SU-DHL-6 (cell line): ENCODE measurements around the gene CCDC63.

Source experiments
- EZH2phosphoT487 ChIP-seq: fragments of 200-600 bp; sonication (generic), shearing (Covaris generic); conservative IDR thresholded peaks from 2 replicates; pipeline ENCODE4 v1.6.1; 2018; ENCODE audit warnings: mild to moderate bottlenecking, antibody characterized with exemption, low read length, moderate library complexity, mixed read lengths
- TF ChIP-seq, protein P1 (sequence below): fragments of 200-600 bp; sonication (generic); IDR thresholded peaks from one replicate; pipeline ENCODE4 v1.5.1; 2017; ENCODE audit warnings: antibody characterized with exemption, mild to moderate bottlenecking, low read length, moderate library complexity; ENCODE audit not compliant: insufficient read depth, poor library complexity, severe bottlenecking

DNA sequence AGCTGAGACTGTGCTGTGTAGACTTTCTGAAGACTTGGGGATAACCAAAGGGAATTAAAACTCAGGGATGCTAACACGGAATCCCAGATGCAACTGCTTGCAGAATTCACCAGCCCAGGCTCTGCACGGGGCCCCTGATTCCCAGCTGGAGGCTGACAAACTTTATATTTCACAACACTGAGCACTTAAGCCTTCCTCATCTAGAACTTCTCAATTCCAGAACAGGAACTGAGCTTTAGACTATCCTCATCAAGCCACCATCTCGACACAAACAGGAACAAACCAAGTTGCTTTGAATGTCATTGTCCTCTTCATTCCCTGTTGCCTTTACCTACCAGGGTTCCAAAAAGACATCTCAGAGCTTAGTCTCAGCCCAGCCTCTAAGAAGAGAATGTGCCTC, 22.2 kb downstream of the CCDC63 start:
- TF ChIP-seq, protein P1, sequence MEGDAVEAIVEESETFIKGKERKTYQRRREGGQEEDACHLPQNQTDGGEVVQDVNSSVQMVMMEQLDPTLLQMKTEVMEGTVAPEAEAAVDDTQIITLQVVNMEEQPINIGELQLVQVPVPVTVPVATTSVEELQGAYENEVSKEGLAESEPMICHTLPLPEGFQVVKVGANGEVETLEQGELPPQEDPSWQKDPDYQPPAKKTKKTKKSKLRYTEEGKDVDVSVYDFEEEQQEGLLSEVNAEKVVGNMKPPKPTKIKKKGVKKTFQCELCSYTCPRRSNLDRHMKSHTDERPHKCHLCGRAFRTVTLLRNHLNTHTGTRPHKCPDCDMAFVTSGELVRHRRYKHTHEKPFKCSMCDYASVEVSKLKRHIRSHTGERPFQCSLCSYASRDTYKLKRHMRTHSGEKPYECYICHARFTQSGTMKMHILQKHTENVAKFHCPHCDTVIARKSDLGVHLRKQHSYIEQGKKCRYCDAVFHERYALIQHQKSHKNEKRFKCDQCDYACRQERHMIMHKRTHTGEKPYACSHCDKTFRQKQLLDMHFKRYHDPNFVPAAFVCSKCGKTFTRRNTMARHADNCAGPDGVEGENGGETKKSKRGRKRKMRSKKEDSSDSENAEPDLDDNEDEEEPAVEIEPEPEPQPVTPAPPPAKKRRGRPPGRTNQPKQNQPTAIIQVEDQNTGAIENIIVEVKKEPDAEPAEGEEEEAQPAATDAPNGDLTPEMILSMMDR = no peak
- no peak for TF ChIP-seq EZH2phosphoT487
